Stimulated activated CD4-positive, alpha-beta T cell treated with anti-CD3 and anti-CD28 coated beads, Interleukin-4, amount 100 ng/mL, for 1 hour (primary cell): ENCODE data around the gene PSMB5.

Experiments
- DNase-seq: peaks from one replicate; pipeline ENCODE4 v3.0.0-alpha.2; 2020

Gene PSMB5

GRCh38 chr14:23034498-23035302 is at the start of gene PSMB5:
Gene PSMB5, minus strand, starts transcription at chr14:23034900. Its CDS starts 19 bp downstream, at chr14:23034881.
- DNase-seq: peak; percentile 83

GRCh38 chr14:23080474-23080873 is 45.8 kb upstream of the PSMB5 start:
- no peak for DNase-seq

GRCh38 chr14:23079716-23080115 is 45.0 kb upstream of the PSMB5 start:
- DNase-seq: no peak

GRCh38 chr14:23078692-23079116 is 44.0 kb upstream of the PSMB5 start:
- DNase-seq: no peak

- no peak for DNase-seq
Observed at GRCh38 chr14:23077962-23078361, 43.3 kb upstream of the PSMB5 start.

GRCh38 chr14:23076785-23077408 is 42.2 kb upstream of the PSMB5 start:
- DNase-seq: no peak

- DNase-seq: no peak
Observed at GRCh38 chr14:23074906-23075305, 40.2 kb upstream of the PSMB5 start.

- DNase-seq: no peak
Observed at GRCh38 chr14:23071921-23072539, 37.3 kb upstream of the PSMB5 start.

GRCh38 chr14:23071244-23071920 is 36.7 kb upstream of the PSMB5 start:
- DNase-seq: peak; percentile 78

- no peak for DNase-seq
Observed at GRCh38 chr14:23070262-23071129, 35.8 kb upstream of the PSMB5 start.

GRCh38 chr14:23069413-23069806 is 34.7 kb upstream of the PSMB5 start:
- DNase-seq: no peak

- DNase-seq: peak; percentile 63
Observed at GRCh38 chr14:23068789-23069412, 34.2 kb upstream of the PSMB5 start.

GRCh38 chr14:23067847-23068788 is 33.4 kb upstream of the PSMB5 start:
- DNase-seq: no peak

- no peak for DNase-seq
Observed at GRCh38 chr14:23066855-23067744, 32.4 kb upstream of the PSMB5 start.

- no peak for DNase-seq
Observed at GRCh38 chr14:23066368-23066767, 31.7 kb upstream of the PSMB5 start.

GRCh38 chr14:23063601-23064000 is 28.9 kb upstream of the PSMB5 start:
- DNase-seq: no peak

- no peak for DNase-seq
Observed at GRCh38 chr14:23062002-23062401, 27.3 kb upstream of the PSMB5 start.

- DNase-seq: no peak
Observed at GRCh38 chr14:23060536-23061260, 26.0 kb upstream of the PSMB5 start.
